ENCODE results near the gene IL13RA2. TPM values are rescaled to one million over a fixed set of nuclear protein-coding genes. Genes with fewer than 3 reads are reported as not detected.

The IL13RA2 gene
- under 1 TPM in 3 of 4 donors, not detected in 1; 0.33 to 0.52 (median 0.39) TPM for total RNA-seq

- Histone ChIP-seq H3K4me3 (no peak within 1 kb of the TSS), H3K27me3 (peaks cover 0 to 4% (median 0%) of the 10 kb centered on the region in 4 donors), H3K36me3 (no peaks in the 10 kb centered on the region), H3K27ac (replicated peaks in 1 of 4) (no peak within 1 kb of the TSS), H3K9me3 (no peaks in the 10 kb centered on the region), H3K4me1 (no peaks in the 10 kb centered on the region)
- WGBS: 84% methylated on average over 11 of the region's 11 CpGs
- TF ChIP-seq POLR2A (IDR thresholded peaks at IDR 0.05; ENCODE audit: low read depth) (no peak), CTCF (IDR thresholded peaks at IDR 0.05) (no peak), EP300 (IDR thresholded peaks at IDR 0.05) (no peak), POLR2AphosphoS5 (IDR thresholded peaks at IDR 0.05) (no peak)
- DNase-seq (ENCODE audit: extremely low spot score): no peak
- intact Hi-C loops (cut with DNase I): no loop called here
Measured at GRCh38 chrX:115017455-115017854, at the start of gene IL13RA2. IL13RA2 (minus strand) TSS chrX:115017616; CDS start chrX:115017269, 347 bp downstream.

GRCh38 chrX:115065304-115065703 lies 47.9 kb upstream of the IL13RA2 start:
- H3K27me3 ChIP-seq: no peaks in the 10 kb centered on the region
- TF ChIP-seq CTCF (IDR thresholded peaks at IDR 0.05) (no peak), EP300 (IDR thresholded peaks at IDR 0.05) (no peak), POLR2AphosphoS5 (IDR thresholded peaks at IDR 0.05) (no peak)
- intact Hi-C loops (cut with DNase I): no loop called here
- H3K9me3 ChIP-seq: peaks cover 0 to 11% (median 0%) of the 10 kb centered on the region in 4 donors
- H3K27ac ChIP-seq (replicated peaks in 1 of 4): no peak overlapping the region
- no peak overlapping the region for H3K4me3 ChIP-seq
- no peak for DNase-seq (ENCODE audit: extremely low spot score)
- H3K36me3 ChIP-seq: no peaks in the 10 kb centered on the region
- H3K4me1 ChIP-seq: peaks cover 0 to 25% (median 19%) of the 10 kb centered on the region in 4 donors

DNA sequence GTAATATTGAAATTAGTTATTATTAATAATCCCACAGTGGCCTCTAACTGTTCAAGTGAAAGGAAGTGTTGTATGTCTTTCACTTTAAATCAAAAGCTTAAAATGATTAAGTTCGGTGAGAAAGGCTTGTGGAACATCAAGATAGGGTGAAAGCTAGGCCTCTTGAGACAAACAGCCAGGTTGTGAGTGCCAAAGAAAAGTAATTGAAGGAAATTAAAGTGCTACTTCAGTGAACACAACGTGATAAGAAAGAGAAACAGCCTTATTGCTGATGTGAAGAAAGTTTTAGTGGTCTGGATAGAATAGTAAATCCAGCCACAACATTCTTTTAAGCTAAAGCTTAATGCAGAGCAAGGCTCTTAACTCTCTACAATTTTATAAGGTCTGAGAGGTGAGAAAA lies 42.6 kb upstream of the IL13RA2 start:
- intact Hi-C loops (cut with DNase I): no loop called here
- Histone ChIP-seq H3K9me3 (peaks cover 0 to 11% (median 0%) of the 10 kb centered on the region in 4 donors), H3K4me1 (peaks cover 0 to 19% (median 7%) of the 10 kb centered on the region in 4 donors), H3K36me3 (no peaks in the 10 kb centered on the region), H3K27me3 (no peaks in the 10 kb centered on the region), H3K27ac (replicated peaks in 1 of 4) (no peak overlapping the region), H3K4me3 (no peak overlapping the region)
- DNase-seq (ENCODE audit: extremely low spot score): no peak
- no peak for TF ChIP-seq CTCF (IDR thresholded peaks at IDR 0.05)
- no peak for TF ChIP-seq POLR2AphosphoS5 (IDR thresholded peaks at IDR 0.05)
- no peak for TF ChIP-seq EP300 (IDR thresholded peaks at IDR 0.05)
- no peak for TF ChIP-seq POLR2A (IDR thresholded peaks at IDR 0.05; ENCODE audit: low read depth)
- whole genome bisulfite sequencing: 22% methylated on average over 2 of the region's 2 CpGs

GRCh38 chrX:115058276-115058675 lies 40.9 kb upstream of the IL13RA2 start:
- H3K9me3 ChIP-seq: peaks cover 0 to 11% (median 0%) of the 10 kb centered on the region in 4 donors
- no peaks in the 10 kb centered on the region for H3K27me3 ChIP-seq
- DNase-seq (ENCODE audit: extremely low spot score): no peak
- intact Hi-C loops (cut with DNase I): no loop called here
- no peaks in the 10 kb centered on the region for H3K36me3 ChIP-seq
- 28% methylated on average over 3 of the region's 3 CpGs for WGBS
- peaks cover 0 to 19% (median 7%) of the 10 kb centered on the region in 4 donors for H3K4me1 ChIP-seq
- H3K27ac ChIP-seq (replicated peaks in 1 of 4): peak overlapping the region; percentile 3 to 56 (median 49)
- TF ChIP-seq POLR2A (IDR thresholded peaks at IDR 0.05; ENCODE audit: low read depth) (no peak), POLR2AphosphoS5 (IDR thresholded peaks at IDR 0.05) (peak in 1 of 2 donors; percentile 12)
- no peak overlapping the region for H3K4me3 ChIP-seq

GRCh38 chrX:115054876-115055275 lies 37.5 kb upstream of the IL13RA2 start:
- Histone ChIP-seq H3K4me1 (peaks cover 0 to 19% (median 7%) of the 10 kb centered on the region in 4 donors), H3K27ac (replicated peaks in 1 of 4) (no peak overlapping the region), H3K9me3 (no peaks in the 10 kb centered on the region), H3K4me3 (no peak overlapping the region), H3K36me3 (no peaks in the 10 kb centered on the region), H3K27me3 (no peaks in the 10 kb centered on the region)
- intact Hi-C loops (cut with DNase I): no loop called here
- no peak for TF ChIP-seq POLR2AphosphoS5 (IDR thresholded peaks at IDR 0.05)
- TF ChIP-seq CTCF (IDR thresholded peaks at IDR 0.05): no peak
- TF ChIP-seq EP300 (IDR thresholded peaks at IDR 0.05): no peak
- no peak for TF ChIP-seq POLR2A (IDR thresholded peaks at IDR 0.05; ENCODE audit: low read depth)
- DNase-seq (ENCODE audit: extremely low spot score): no peak
- 77% methylated on average over 3 of the region's 3 CpGs for WGBS
